ENCODE measurements around the gene SCLY. TPM values are rescaled to one million over a fixed set of nuclear protein-coding genes. Genes with fewer than 3 reads are reported as not detected.
A peak's percentile ranks its signal among the peaks of the same experiment; 100 is the strongest.

SCLY gene
- total and polyA plus RNA-seq, 2 donors (not counting 1 experiment from before 2014, with no cell fraction given): 5.3 to 16.5 TPM

DNA sequence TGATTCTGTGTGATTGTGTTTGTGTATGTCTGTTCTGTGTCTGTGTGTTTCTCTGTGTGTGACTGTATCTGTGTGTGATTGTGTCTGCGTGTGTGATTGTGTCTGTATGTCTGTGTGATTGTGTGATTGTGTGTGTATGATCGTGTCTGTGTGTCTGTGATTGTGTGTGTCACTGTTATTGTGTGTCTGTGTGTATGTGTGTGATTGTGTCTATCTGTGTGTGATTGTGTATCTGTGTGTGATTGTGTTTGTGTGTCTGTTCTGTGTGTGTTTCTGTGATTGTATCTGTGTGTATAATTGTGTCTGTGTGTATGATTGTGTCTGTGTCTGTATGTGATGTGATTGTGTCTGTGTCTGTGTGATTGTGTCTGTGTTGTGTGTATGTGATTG lies 66.0 kb downstream of the SCLY start:
- Histone ChIP-seq H4K20me1 (ENCODE audit: control insufficient read depth, extremely low read depth, insufficient read depth, low read length) (no peaks in the 10 kb centered on the region), H2AFZ (ENCODE audit: low read length) (peak overlapping the region; percentile 96), H3K4me2 (ENCODE audit: extremely low read depth, insufficient read depth, low read length) (peak overlapping the region; percentile 48), H3K4me1 (ENCODE audit: control insufficient read depth, extremely low read depth, insufficient read depth, low read length) (peaks cover 4% of the 10 kb centered on the region), H3K4me3 (replicated peaks in 1 of 4; ENCODE audit: control extremely low read depth in 1 of 4, insufficient read depth in 1 of 4, low read depth in 3 of 4, low read length in 4 of 4) (no peak overlapping the region), H3K9ac (ENCODE audit: insufficient read depth, low read length) (peak overlapping the region; percentile 23), H3K27me3 (ENCODE audit: control insufficient read depth, insufficient read depth, low read length) (no peaks in the 10 kb centered on the region), H3K27ac (ENCODE audit: insufficient read depth, low read length) (no peak overlapping the region), H3K79me2 (ENCODE audit: control insufficient read depth, insufficient read depth, low read length) (no peaks in the 10 kb centered on the region), H3K9me3 (ENCODE audit: control insufficient read depth, insufficient read depth, low read depth, low read length) (no peaks in the 10 kb centered on the region), H3K36me3 (ENCODE audit: control insufficient read depth, insufficient read depth, low read length) (no peaks in the 10 kb centered on the region)
- no peak for TF ChIP-seq EZH2 (IDR thresholded peaks at IDR 0.05; ENCODE audit: low read length, missing control alignments)
- TF ChIP-seq, protein P1, sequence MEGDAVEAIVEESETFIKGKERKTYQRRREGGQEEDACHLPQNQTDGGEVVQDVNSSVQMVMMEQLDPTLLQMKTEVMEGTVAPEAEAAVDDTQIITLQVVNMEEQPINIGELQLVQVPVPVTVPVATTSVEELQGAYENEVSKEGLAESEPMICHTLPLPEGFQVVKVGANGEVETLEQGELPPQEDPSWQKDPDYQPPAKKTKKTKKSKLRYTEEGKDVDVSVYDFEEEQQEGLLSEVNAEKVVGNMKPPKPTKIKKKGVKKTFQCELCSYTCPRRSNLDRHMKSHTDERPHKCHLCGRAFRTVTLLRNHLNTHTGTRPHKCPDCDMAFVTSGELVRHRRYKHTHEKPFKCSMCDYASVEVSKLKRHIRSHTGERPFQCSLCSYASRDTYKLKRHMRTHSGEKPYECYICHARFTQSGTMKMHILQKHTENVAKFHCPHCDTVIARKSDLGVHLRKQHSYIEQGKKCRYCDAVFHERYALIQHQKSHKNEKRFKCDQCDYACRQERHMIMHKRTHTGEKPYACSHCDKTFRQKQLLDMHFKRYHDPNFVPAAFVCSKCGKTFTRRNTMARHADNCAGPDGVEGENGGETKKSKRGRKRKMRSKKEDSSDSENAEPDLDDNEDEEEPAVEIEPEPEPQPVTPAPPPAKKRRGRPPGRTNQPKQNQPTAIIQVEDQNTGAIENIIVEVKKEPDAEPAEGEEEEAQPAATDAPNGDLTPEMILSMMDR (conservative IDR thresholded peaks at IDR 0.05 in 1 of 2, IDR thresholded peaks at IDR 0.05 in 1 of 2; ENCODE audit: low read depth in 1 of 2, low read length in 2 of 2): no peak
- DNase-seq (ENCODE audit: low read depth in 2 of 2): no peak

DNA sequence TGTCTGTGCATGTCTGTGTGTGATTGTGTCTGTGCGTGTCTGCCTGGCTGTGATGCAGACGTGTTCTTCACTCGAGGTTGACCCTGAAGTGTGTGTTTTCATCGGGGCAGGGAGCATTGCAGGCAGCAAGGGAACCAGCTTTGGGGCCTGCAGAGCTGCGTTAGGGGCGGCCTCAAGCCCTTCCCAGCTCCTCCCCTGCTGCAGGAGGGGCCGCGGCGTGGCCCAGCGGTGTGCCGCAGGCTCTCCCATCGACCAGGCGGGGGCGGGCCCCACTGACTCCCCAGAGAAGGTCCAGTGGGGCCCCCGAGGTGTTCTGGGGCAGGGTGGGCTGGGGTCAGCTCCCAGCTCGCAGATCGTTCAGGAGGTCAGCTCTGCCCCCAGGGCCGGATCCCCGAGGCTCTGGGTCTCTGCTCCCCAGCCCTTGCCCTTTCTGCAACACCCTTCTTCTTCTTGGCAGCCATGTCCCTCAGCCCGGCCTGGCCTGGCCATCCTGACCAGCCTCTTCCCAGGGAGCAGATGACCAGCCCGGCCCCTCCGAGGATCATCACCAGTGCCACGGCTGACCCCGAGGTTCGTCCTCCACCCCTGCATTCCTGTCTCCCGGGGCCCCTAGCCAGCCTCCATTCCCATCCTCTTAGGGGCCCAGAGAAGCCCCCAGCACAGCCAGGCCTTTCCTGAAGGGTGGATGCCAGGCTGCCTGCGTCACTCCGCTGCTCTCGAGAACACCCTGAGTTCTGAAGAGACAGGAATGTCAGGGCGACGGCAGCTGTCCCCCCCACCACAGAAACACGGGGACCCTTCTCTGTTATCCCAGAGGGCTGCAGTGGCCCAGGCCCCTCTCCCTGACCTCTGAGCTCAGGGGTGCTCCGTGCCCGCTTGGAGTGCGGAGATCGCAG lies 66.6 kb downstream of the SCLY start:
- no peak for TF ChIP-seq EZH2 (IDR thresholded peaks at IDR 0.05; ENCODE audit: low read length, missing control alignments)
- TF ChIP-seq, protein P1 (conservative IDR thresholded peaks at IDR 0.05 in 1 of 2, IDR thresholded peaks at IDR 0.05 in 1 of 2; ENCODE audit: low read depth in 1 of 2, low read length in 2 of 2): peak in 1 of 2 donors; percentile 23
- Histone ChIP-seq H3K9me3 (ENCODE audit: control insufficient read depth, insufficient read depth, low read depth, low read length) (no peaks in the 10 kb centered on the region), H3K4me1 (ENCODE audit: control insufficient read depth, extremely low read depth, insufficient read depth, low read length) (peaks cover 4% of the 10 kb centered on the region), H3K36me3 (ENCODE audit: control insufficient read depth, insufficient read depth, low read length) (no peaks in the 10 kb centered on the region), H3K27ac (ENCODE audit: insufficient read depth, low read length) (no peak overlapping the region), H3K4me2 (ENCODE audit: extremely low read depth, insufficient read depth, low read length) (peak overlapping the region; percentile 48), H3K79me2 (ENCODE audit: control insufficient read depth, insufficient read depth, low read length) (no peaks in the 10 kb centered on the region), H2AFZ (ENCODE audit: low read length) (peak overlapping the region; percentile 96), H3K27me3 (ENCODE audit: control insufficient read depth, insufficient read depth, low read length) (no peaks in the 10 kb centered on the region), H3K9ac (ENCODE audit: insufficient read depth, low read length) (peak overlapping the region; percentile 13), H3K4me3 (replicated peaks in 1 of 4; ENCODE audit: control extremely low read depth in 1 of 4, insufficient read depth in 1 of 4, low read depth in 3 of 4, low read length in 4 of 4) (peak overlapping the region in 2 of 4 experiments; percentile 7 to 39), H4K20me1 (ENCODE audit: control insufficient read depth, extremely low read depth, insufficient read depth, low read length) (no peaks in the 10 kb centered on the region)
- DNase-seq (ENCODE audit: low read depth in 2 of 2): peak; percentile 22 to 81

DNA sequence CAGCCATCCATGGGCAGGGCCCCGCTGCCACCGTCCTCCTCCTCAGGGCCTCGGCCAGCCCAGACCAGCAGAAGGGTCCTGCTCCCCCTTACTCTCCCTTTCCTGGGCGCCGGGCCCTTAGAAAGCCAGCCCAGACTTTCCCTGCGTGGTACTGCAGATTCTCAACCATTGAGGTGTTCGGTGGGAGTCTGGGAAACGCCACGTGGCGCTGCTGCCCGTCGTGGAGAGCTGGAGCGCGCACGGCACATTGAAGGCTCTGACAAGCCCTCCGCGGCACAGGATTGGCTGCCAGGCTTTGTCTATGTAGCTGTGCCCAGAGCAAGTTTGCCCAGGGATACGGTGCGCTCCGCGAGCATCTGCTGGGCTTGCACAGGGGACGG lies 67.2 kb downstream of the SCLY start:
- Histone ChIP-seq H4K20me1 (ENCODE audit: control insufficient read depth, extremely low read depth, insufficient read depth, low read length) (no peaks in the 10 kb centered on the region), H3K79me2 (ENCODE audit: control insufficient read depth, insufficient read depth, low read length) (no peaks in the 10 kb centered on the region), H3K36me3 (ENCODE audit: control insufficient read depth, insufficient read depth, low read length) (no peaks in the 10 kb centered on the region), H3K9ac (ENCODE audit: insufficient read depth, low read length) (no peak overlapping the region), H3K4me3 (replicated peaks in 1 of 4; ENCODE audit: control extremely low read depth in 1 of 4, insufficient read depth in 1 of 4, low read depth in 3 of 4, low read length in 4 of 4) (peak overlapping the region in 1 of 4 experiments; percentile 39), H3K4me2 (ENCODE audit: extremely low read depth, insufficient read depth, low read length) (no peak overlapping the region), H3K27ac (ENCODE audit: insufficient read depth, low read length) (no peak overlapping the region), H2AFZ (ENCODE audit: low read length) (no peak overlapping the region), H3K27me3 (ENCODE audit: control insufficient read depth, insufficient read depth, low read length) (no peaks in the 10 kb centered on the region), H3K4me1 (ENCODE audit: control insufficient read depth, extremely low read depth, insufficient read depth, low read length) (peaks cover 4% of the 10 kb centered on the region), H3K9me3 (ENCODE audit: control insufficient read depth, insufficient read depth, low read depth, low read length) (no peaks in the 10 kb centered on the region)
- TF ChIP-seq EZH2 (IDR thresholded peaks at IDR 0.05; ENCODE audit: low read length, missing control alignments): no peak
- TF ChIP-seq, protein P1 (conservative IDR thresholded peaks at IDR 0.05 in 1 of 2, IDR thresholded peaks at IDR 0.05 in 1 of 2; ENCODE audit: low read depth in 1 of 2, low read length in 2 of 2): no peak
- DNase-seq (ENCODE audit: low read depth in 2 of 2): no peak
